Measurements from ENCODE around the gene EMB. TPM values are rescaled to one million over a fixed set of nuclear protein-coding genes. Genes with fewer than 3 reads are reported as not detected.
"Not testable (repeated sequence)": the region's sequence is repeated elsewhere in the genome, so short reads cannot be mapped to it uniquely, and the experiment has no call there.

Gene EMB, protein sequence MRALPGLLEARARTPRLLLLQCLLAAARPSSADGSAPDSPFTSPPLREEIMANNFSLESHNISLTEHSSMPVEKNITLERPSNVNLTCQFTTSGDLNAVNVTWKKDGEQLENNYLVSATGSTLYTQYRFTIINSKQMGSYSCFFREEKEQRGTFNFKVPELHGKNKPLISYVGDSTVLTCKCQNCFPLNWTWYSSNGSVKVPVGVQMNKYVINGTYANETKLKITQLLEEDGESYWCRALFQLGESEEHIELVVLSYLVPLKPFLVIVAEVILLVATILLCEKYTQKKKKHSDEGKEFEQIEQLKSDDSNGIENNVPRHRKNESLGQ
- total RNA-seq (100 to 1,000 TPM; 184 to 186 TPM), total RNA-seq (373 to 479 reads per million in 2 donors)

DNA sequence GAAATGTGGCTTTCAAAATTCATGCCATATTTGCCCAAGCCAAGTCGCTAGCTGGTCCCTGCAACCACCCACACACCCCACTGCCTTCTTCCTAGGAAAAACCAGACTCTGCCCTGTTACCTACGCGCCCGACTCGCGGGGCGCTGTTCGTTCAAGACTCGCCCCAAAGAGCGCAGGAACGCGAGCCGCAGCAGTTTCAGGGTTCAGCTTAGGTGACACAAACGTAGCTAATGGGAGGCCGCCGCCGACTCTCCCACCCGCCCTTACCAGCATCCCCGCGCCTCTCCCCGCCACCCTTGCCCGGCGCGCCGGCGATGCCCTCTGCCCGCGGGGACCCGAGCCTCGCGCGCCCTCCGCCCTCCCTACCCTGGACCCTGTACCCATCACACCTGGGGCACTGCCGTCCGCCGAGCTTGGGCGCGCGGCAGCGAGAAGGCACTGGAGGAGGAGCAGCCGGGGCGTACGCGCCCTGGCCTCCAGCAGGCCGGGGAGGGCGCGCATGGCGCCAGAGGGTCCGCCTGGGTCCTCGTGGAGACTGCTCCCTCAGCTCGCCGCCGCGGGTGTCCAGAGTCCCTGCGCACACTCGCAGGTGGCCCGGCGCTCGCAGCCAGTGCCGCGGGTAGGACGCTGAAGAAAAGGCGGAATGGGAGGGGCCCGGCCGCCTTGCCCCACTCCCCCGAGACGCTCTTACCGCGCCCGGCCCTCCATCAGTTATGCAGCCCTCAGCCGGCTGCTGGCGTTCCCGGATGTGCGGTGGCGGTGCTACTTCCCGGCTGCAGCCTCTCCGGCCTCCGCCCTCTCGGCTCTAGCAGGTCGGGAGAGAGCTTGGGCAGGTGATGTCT, at the start of gene EMB:
Gene EMB (minus strand): TSS at position 638 of the 842 bp plus-strand sequence. CDS start 137 bp downstream, at position 501.
- H3K27me3 Mint-ChIP-seq = no peaks in the 10 kb centered on the region
- H3K9me3 ChIP-seq (ENCODE audit: control insufficient read depth, low read length, poor library complexity, severe bottlenecking) = no peaks in the 10 kb centered on the region
- H3K27ac Mint-ChIP-seq = peak within 1 kb of the TSS; percentile 97
- peak within 1 kb of the TSS; percentile 93 for H3K4me3 Mint-ChIP-seq
- H3K36me3 Mint-ChIP-seq (ENCODE audit: low read depth) = peaks cover 4% of the 10 kb centered on the region
- ATAC-seq (peak; percentile 79), DNase-seq (peak; percentile 64 to 66 (median 66))
- peaks cover 46% of the 10 kb centered on the region for H3K4me1 Mint-ChIP-seq

DNA sequence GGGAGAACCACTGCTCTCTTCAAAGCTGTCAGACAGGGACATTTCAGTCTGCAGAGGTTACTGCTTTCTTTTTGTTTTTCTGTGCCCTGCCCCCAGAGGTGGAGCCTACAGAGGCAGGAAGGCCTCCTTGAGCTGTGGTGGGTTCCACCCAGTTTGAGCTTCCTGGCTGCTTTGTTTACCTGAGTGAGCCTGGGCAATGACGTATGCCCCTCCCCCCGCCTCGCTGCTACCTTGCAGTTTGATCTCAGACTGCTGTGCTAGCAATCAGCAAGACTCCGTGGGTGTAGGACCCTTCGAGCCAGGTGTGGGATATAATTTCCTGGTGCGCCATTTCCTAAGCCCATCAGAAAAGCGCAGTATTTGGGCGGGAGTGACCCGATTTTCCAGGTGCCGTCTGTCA, 48.4 kb upstream of the EMB start:
- H3K4me1 Mint-ChIP-seq; H3K27me3 Mint-ChIP-seq; H3K36me3 Mint-ChIP-seq (ENCODE audit: low read depth); H3K9me3 ChIP-seq (ENCODE audit: control insufficient read depth, low read length, poor library complexity, severe bottlenecking): not testable (repeated sequence)
- Mint-ChIP-seq H3K4me3 (peak overlapping the region; percentile 47), H3K27ac (peak overlapping the region; percentile 37)
- ATAC-seq (peak; percentile 50), DNase-seq (peak in 1 of 3 donors; percentile 36)

DNA sequence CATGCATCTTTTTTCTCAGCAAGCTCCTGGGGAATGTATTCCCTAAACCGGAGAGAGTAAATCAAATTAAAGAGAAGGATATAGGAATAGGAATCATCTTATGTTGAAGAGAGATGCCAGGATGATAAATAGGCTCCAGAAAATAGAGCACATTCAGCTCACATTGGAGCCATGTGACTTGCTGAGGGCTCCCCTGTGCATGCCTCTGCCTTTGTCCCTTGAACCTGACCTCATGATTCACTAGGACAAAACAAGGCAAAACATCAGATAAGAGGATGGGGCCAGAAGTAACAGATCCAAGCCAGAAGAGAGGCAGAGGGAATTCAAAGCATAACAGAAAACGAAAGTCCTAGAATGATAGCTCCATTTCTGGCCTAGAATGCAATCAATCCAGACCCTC, 37.7 kb upstream of the EMB start:
- not testable (repeated sequence) for H3K27me3 Mint-ChIP-seq

DNA sequence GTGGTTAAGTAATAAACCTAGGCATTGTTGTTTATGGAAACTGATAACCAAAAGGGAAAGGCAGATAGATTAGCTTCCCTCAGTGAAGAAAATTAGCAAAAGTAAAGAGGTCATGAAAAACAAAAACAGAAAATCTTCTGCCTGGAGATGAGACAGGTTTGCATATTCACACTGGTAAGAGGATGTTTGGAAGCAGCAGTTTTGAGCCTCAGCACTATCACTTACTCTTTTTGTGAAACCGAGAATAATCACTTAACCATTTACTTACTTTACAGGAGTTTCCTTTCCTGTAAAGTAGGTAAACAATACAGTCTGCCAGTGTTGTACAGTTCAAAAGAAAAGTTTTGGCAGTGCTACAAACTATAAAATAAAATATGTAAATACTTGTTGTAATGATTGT, 35.5 kb upstream of the EMB start:
- peaks cover 5% of the 10 kb centered on the region for H3K4me1 Mint-ChIP-seq
- H3K27me3 Mint-ChIP-seq = no peaks in the 10 kb centered on the region
- peaks cover 5% of the 10 kb centered on the region for H3K36me3 Mint-ChIP-seq (ENCODE audit: low read depth)
- peak overlapping the region; percentile 28 for H3K4me3 Mint-ChIP-seq
- no peaks in the 10 kb centered on the region for H3K9me3 ChIP-seq (ENCODE audit: control insufficient read depth, low read length, poor library complexity, severe bottlenecking)
- H3K27ac Mint-ChIP-seq = no peak overlapping the region
- ATAC-seq = no peak
- no peak for DNase-seq

More for the DNA sequence above, 37.7 kb upstream of the EMB start:
- H3K36me3 Mint-ChIP-seq (ENCODE audit: low read depth); H3K4me1 Mint-ChIP-seq; ATAC-seq; H3K4me3 Mint-ChIP-seq; H3K9me3 ChIP-seq (ENCODE audit: control insufficient read depth, low read length, poor library complexity, severe bottlenecking); DNase-seq: not testable (repeated sequence)
- H3K27ac Mint-ChIP-seq = peak overlapping the region; percentile 12

DNA sequence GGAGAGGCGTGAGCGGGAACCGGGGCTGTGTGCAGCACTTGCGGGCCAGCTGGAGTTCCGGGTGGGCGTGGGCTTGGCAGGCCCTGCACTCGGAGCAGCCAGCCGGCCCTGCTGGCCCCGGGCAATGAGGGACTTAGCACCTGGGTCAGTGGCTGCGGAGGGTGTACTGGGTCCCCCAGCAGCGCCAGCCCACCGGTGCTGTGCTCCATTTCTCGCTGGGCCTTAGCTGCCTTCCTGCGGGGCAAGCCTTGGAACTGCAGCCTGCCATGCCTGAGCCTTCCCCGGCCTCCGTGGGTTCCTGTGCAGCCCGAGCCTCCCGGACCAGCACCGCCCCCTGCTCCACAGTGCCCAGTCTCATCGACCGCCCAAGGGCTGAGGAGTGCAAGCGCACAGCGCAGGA, 23.9 kb upstream of the EMB start:
- not testable (repeated sequence) for H3K36me3 Mint-ChIP-seq (ENCODE audit: low read depth); ATAC-seq; H3K9me3 ChIP-seq (ENCODE audit: control insufficient read depth, low read length, poor library complexity, severe bottlenecking); H3K4me3 Mint-ChIP-seq; H3K27ac Mint-ChIP-seq; DNase-seq; H3K27me3 Mint-ChIP-seq; H3K4me1 Mint-ChIP-seq

DNA sequence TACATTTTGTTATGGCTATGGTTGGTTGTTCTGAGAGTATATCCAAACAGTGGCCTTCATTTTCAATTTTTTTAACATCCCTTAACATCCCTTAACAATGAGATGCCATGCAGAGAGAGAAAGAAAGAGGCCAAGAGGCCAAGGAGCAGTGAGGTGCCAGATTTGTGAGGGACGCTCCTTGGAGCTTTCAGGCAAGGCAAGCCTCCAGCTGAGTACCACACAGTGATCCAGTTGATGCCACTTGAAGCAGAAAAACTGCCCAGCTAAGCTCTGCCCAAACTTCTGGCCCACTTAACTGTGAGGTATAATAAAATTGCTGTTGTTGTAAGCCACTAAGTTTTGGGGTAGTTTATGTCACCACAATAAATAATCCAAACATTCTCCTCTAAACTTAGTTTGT, 22.6 kb upstream of the EMB start:
- H3K27me3 Mint-ChIP-seq = no peaks in the 10 kb centered on the region
- H3K4me1 Mint-ChIP-seq = peaks cover 4% of the 10 kb centered on the region
- no peak for ATAC-seq
- no peak overlapping the region for H3K27ac Mint-ChIP-seq
- H3K9me3 ChIP-seq (ENCODE audit: control insufficient read depth, low read length, poor library complexity, severe bottlenecking) = no peaks in the 10 kb centered on the region
- H3K36me3 Mint-ChIP-seq (ENCODE audit: low read depth) = no peaks in the 10 kb centered on the region
- DNase-seq = no peak
- H3K4me3 Mint-ChIP-seq = no peak overlapping the region

DNA sequence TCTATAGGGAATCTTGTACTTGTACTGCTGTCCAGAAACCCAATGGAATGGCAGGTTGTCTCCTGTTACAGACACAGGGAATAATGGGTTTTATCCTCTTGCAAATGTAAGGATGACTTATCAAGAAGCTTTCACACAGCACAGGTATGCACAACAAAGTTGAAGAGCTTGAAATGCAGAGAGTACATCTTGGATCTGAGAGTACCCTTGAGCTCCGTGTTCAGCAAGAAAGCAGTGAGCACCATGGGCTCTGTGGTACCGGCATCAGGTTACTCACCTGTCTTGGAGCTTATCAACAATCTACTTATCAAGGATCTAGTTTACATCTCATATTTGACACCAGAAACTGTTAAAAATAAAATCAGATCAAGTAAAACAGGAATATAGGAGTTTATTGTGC, 22.0 kb upstream of the EMB start:
- H3K9me3 ChIP-seq (ENCODE audit: control insufficient read depth, low read length, poor library complexity, severe bottlenecking) = no peaks in the 10 kb centered on the region
- Mint-ChIP-seq H3K4me1 (peaks cover 5% of the 10 kb centered on the region), H3K36me3 (ENCODE audit: low read depth) (no peaks in the 10 kb centered on the region), H3K27ac (no peak overlapping the region), H3K4me3 (no peak overlapping the region), H3K27me3 (no peaks in the 10 kb centered on the region)
- ATAC-seq (no peak), DNase-seq (no peak)

DNA sequence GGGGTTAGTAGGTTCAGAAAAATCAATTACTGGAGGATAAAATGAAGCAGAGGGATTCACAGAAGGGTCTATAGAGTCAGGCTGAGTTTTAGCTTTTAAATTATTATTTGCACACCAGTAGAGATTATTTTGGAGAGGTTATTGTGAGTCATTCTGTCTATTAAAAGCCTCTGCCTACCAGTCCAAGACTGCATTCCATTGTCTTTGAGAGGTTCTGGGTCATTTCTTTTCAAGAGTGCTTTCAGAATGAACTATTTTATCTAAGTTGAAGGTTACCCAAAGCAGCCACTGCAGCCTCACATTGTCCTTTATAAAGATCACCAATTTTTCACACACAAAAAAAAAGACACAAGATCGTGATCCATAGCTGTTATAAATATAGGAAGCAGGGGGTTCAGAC, 21.5 kb upstream of the EMB start:
- H3K36me3 Mint-ChIP-seq (ENCODE audit: low read depth); H3K4me3 Mint-ChIP-seq; ATAC-seq; H3K27me3 Mint-ChIP-seq; H3K27ac Mint-ChIP-seq; H3K4me1 Mint-ChIP-seq; H3K9me3 ChIP-seq (ENCODE audit: control insufficient read depth, low read length, poor library complexity, severe bottlenecking); DNase-seq: not testable (repeated sequence)

DNA sequence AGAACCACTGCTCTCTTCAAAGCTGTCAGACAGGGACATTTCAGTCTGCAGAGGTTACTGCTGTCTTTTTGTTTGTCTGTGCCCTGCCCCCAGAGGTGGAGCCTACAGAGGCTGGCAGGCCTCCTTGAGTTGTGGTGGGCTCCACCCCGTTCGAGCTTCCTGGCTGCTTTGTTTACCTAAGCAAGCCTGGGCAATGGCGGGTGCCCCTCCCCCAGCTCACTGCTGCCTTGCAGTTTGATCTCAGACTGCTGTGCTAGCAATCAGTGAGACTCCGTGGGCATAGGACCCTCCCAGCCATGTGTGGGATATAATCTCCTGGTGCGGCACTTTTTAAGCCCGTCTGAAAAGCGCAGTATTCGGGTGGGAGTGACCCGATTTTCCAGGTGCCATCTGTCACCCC, 17.3 kb upstream of the EMB start:
- not testable (repeated sequence) for H3K4me1 Mint-ChIP-seq; H3K9me3 ChIP-seq (ENCODE audit: control insufficient read depth, low read length, poor library complexity, severe bottlenecking); ATAC-seq; H3K27me3 Mint-ChIP-seq; H3K36me3 Mint-ChIP-seq (ENCODE audit: low read depth)
- peak overlapping the region; percentile 10 for H3K27ac Mint-ChIP-seq
- peak in 1 of 3 donors; percentile 9 for DNase-seq
- H3K4me3 Mint-ChIP-seq = peak overlapping the region; percentile 37

DNA sequence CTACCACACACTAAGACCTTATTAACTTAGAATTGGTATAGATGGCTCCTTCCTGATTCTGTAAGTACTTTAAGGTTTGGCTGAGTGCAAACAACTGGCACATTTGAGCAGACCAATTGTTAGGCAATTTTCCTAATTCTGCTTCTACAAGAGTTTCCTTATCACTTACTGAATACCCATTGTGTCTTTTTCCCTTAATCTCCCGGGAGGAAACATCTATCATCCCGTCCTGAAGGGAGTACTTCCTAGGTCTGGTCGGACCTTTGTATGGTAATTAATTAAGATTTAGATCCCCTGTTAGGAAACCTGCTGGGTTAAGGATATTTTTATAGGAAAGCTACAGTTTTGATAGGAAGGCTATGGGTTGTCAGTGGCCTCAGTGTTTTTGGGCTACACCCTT, 8.2 kb upstream of the EMB start:
- not testable (repeated sequence) for H3K27me3 Mint-ChIP-seq; DNase-seq; H3K27ac Mint-ChIP-seq; H3K36me3 Mint-ChIP-seq (ENCODE audit: low read depth); H3K4me3 Mint-ChIP-seq; H3K9me3 ChIP-seq (ENCODE audit: control insufficient read depth, low read length, poor library complexity, severe bottlenecking); ATAC-seq
- peaks cover 24% of the 10 kb centered on the region for H3K4me1 Mint-ChIP-seq

DNA sequence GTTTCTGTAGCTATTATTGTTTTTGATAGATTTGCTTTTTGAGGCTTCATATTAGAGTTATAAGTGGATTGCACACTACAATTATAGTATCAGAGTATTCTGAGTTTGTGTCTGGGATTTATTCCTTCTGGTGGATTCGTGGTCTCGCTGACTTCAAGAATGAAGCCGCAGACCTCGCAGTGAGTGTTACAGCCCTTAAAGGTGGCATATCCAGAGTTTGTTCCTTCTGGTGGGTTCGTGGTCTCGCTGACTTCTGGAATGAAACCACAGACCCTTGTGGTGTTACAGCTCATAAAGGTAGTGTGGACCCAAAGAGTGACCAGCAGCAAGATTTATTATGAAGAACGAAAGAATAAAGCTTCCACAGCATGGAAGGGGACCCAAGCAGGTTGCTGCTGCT, 6.9 kb upstream of the EMB start:
- H3K27me3 Mint-ChIP-seq = no peaks in the 10 kb centered on the region
- no peaks in the 10 kb centered on the region for H3K9me3 ChIP-seq (ENCODE audit: control insufficient read depth, low read length, poor library complexity, severe bottlenecking)
- ATAC-seq (no peak), DNase-seq (no peak)
- no peaks in the 10 kb centered on the region for H3K36me3 Mint-ChIP-seq (ENCODE audit: low read depth)
- H3K4me3 Mint-ChIP-seq = no peak overlapping the region
- peaks cover 27% of the 10 kb centered on the region for H3K4me1 Mint-ChIP-seq
- no peak overlapping the region for H3K27ac Mint-ChIP-seq

DNA sequence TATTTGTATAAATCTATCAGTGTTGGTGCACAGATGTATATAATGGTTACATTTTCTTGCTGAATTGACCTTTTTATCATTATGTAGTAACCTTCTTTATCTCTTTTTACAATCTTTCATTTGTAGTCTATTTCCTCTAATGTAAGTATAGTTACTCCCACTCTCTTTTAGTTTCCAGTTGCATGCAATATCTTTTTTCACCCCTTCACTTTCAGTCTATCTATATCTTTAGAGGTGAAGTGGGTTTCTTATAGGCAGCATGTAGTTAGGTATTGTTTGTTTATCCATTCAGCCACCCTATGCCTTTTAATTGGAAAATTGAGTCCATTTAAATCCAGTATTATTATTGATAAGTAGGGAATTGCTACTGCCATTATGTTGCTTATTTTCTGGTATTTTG, 6.1 kb upstream of the EMB start:
- H3K27ac Mint-ChIP-seq = peak overlapping the region; percentile 93
- ATAC-seq = no peak
- no peaks in the 10 kb centered on the region for H3K27me3 Mint-ChIP-seq
- no peak overlapping the region for H3K4me3 Mint-ChIP-seq
- no peaks in the 10 kb centered on the region for H3K9me3 ChIP-seq (ENCODE audit: control insufficient read depth, low read length, poor library complexity, severe bottlenecking)
- H3K4me1 Mint-ChIP-seq = peaks cover 32% of the 10 kb centered on the region
- no peak for DNase-seq
- no peaks in the 10 kb centered on the region for H3K36me3 Mint-ChIP-seq (ENCODE audit: low read depth)

DNA sequence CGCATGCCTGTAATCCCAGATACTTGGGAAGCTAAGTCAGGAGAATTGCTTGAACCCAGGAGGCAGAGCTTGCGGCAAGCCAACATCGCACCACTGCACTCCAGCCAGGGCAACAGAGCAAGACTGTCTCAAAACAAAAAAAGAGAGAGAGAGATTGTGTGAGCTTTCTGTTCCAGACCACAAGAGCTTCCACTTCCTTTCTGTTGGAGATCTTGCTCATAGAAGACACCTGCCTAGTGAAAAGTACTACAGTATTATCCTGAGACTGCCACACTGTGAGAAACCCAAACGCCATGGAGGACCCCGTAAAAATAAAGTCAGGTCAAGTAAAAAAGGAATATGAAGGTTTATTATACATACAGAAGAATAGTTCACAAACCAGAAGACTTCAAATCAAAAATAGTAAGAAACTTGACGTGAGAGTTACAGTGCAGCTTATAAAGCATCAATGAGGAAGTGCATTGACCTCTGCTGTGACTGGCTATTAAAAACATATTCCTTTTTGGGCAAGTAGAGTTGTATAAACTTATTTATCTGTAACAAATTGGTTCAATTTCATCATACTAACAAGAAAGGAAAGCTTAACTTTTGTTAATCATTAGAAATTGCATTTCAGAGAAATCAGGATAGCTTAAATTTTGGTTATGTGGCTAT, 4.3 kb upstream of the EMB start:
- no peaks in the 10 kb centered on the region for H3K9me3 ChIP-seq (ENCODE audit: control insufficient read depth, low read length, poor library complexity, severe bottlenecking)
- DNase-seq (no peak), ATAC-seq (peak; percentile 38)
- peak overlapping the region; percentile 93 for H3K27ac Mint-ChIP-seq
- peak overlapping the region; percentile 73 for H3K4me3 Mint-ChIP-seq
- H3K4me1 Mint-ChIP-seq = peaks cover 37% of the 10 kb centered on the region
- no peaks in the 10 kb centered on the region for H3K36me3 Mint-ChIP-seq (ENCODE audit: low read depth)
- no peaks in the 10 kb centered on the region for H3K27me3 Mint-ChIP-seq

Data from T-helper 17 cell (primary cell).